Left lung (tissue), 10 donors: ENCODE data around the gene CCHCR1. TPM values are rescaled to one million over a fixed set of nuclear protein-coding genes. Genes with fewer than 3 reads are reported as not detected.
A peak's percentile ranks its signal among the peaks of the same experiment; 100 is the strongest.

Experiments used
- ATAC-seq: fragments of 200-7000 bp; cut with Tn5 transposase; one replicate; pipeline ENCODE4 v1.9.1; 2020; ENCODE audit warnings: moderate library complexity
- DNase-seq, 4 donors: peaks; one replicate each; pipeline ENCODE4 v3.0.0-alpha.2; 2013 to 2020
- H3K27ac ChIP-seq, 2 donors: fragments of 200-600 bp; sonication (generic) in 1 of 2; one replicate each; pipeline versions ENCODE4 v1.5.0 to v1.8.0; 2020 to 2021
- H3K27me3 ChIP-seq, 2 donors: fragments of 200-600 bp; sonication (generic) in 1 of 2; one replicate each; pipeline versions ENCODE4 v1.5.0 to v1.8.0; 2020 to 2021
- H3K36me3 ChIP-seq, 2 donors: fragments of 200-600 bp; sonication (generic) in 1 of 2; one replicate each; pipeline versions ENCODE4 v1.5.0 to v1.8.0; 2020 to 2021
- H3K4me1 ChIP-seq, 2 donors: fragments of 200-600 bp; one replicate each; pipeline ENCODE4 v1.8.0; 2021
- H3K4me3 ChIP-seq, 2 donors: fragments of 200-600 bp; sonication (generic) in 1 of 2; one replicate each; pipeline versions ENCODE4 v1.5.0 to v1.8.0; 2020 to 2021; ENCODE audit warnings: mild to moderate bottlenecking in 1 of 2
- H3K9me3 ChIP-seq, 2 donors: fragments of 200-600 bp; sonication (generic) in 1 of 2; one replicate each; pipeline versions ENCODE4 v1.5.0 to v1.8.0; 2020 to 2021
- intact Hi-C, 2 donors: fragments of 100-400 bp; cut with DNase I; formaldehyde crosslinking; loops; one replicate each; pipeline versions ENCODE4 v1.11.2 to v1.14.2; 2022
- polyA plus RNA-seq, 6 donors: library from polyadenylated mRNA; unstranded; fragments of 120-200 nt; gene quantifications; one replicate each; pipeline ENCODE4 v1.2.1, GENCODE V29; 2013; ENCODE audit not compliant: insufficient read length in 6 of 6
- total RNA-seq, 2 donors: library from RNA; stranded (reverse); fragmentation: NEBNext Ultra II Directional; extraction: Animal tissue kit (Norgen Biotek cat#: 25700); gene quantifications; one replicate each; pipeline ENCODE4 v1.2.1, GENCODE V29; 2021
- TF ChIP-seq, protein P1 (sequence below), 2 donors: fragments of 200-600 bp; sonication (generic) in 1 of 2; IDR thresholded peaks; one replicate each; pipeline versions ENCODE4 v1.5.0 to v1.8.0; 2021; ENCODE audit warnings: antibody characterized with exemption in 2 of 2
- donor health status: DM: no; HTN: yes; CAD: no.
- donor health status: DM: no; HTN: no; CAD: no.

The CCHCR1 gene
- total and polyA plus RNA-seq, 8 donors, result 18.9 to 38.8 (median 35.1) TPM

- DNase-seq, result no peak
- H3K27ac ChIP-seq, result no peak overlapping the region
- TF ChIP-seq, protein P1, sequence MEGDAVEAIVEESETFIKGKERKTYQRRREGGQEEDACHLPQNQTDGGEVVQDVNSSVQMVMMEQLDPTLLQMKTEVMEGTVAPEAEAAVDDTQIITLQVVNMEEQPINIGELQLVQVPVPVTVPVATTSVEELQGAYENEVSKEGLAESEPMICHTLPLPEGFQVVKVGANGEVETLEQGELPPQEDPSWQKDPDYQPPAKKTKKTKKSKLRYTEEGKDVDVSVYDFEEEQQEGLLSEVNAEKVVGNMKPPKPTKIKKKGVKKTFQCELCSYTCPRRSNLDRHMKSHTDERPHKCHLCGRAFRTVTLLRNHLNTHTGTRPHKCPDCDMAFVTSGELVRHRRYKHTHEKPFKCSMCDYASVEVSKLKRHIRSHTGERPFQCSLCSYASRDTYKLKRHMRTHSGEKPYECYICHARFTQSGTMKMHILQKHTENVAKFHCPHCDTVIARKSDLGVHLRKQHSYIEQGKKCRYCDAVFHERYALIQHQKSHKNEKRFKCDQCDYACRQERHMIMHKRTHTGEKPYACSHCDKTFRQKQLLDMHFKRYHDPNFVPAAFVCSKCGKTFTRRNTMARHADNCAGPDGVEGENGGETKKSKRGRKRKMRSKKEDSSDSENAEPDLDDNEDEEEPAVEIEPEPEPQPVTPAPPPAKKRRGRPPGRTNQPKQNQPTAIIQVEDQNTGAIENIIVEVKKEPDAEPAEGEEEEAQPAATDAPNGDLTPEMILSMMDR (IDR thresholded peaks at IDR 0.05), result no peak
Measured at GRCh38 chr6:31179896-31180295, 22.3 kb upstream of the CCHCR1 start.

DNA sequence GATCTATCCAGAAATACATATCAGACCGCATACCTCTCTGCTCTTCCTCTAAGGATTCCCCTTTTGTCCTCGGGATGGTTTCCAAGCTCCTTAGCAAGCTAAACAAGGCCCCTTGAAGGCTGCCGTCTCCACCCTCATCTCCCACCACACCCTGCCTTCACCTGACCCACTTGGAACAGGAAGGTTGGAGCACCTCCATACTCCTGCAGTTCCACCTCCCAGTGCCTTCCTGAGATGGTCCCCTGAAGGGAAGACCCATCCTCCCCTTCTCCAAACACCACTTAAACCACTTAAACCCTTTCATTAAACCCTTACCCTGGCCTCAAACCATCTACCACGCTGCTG lies 21.4 kb upstream of the CCHCR1 start:
- Histone ChIP-seq H3K36me3 (peaks cover 0 to 6% of the 10 kb centered on the region in 2 donors), H3K4me1 (peaks cover 0 to 14% of the 10 kb centered on the region in 2 donors), H3K27me3 (no peaks in the 10 kb centered on the region), H3K9me3 (no peaks in the 10 kb centered on the region), H3K27ac (no peak overlapping the region), H3K4me3 (no peak overlapping the region)
- no peak for ATAC-seq
- DNase-seq, result no peak
- TF ChIP-seq, protein P1 (IDR thresholded peaks at IDR 0.05), result no peak
- intact Hi-C loops, result no loop called here

More at GRCh38 chr6:31179896-31180295, 22.3 kb upstream of the CCHCR1 start:
- ATAC-seq, result no peak
- Histone ChIP-seq H3K27me3 (no peaks in the 10 kb centered on the region), H3K4me3 (peak overlapping the region; percentile 11 to 39), H3K36me3 (peaks cover 0 to 6% of the 10 kb centered on the region in 2 donors), H3K9me3 (no peaks in the 10 kb centered on the region), H3K4me1 (peaks cover 0 to 14% of the 10 kb centered on the region in 2 donors)
- intact Hi-C loops, result no loop called here

GRCh38 chr6:31178143-31179041 lies 20.8 kb upstream of the CCHCR1 start:
- Histone ChIP-seq H3K4me1 (peaks cover 0 to 14% of the 10 kb centered on the region in 2 donors), H3K9me3 (no peaks in the 10 kb centered on the region), H3K27ac (no peak overlapping the region), H3K27me3 (no peaks in the 10 kb centered on the region), H3K4me3 (no peak overlapping the region), H3K36me3 (peaks cover 0 to 6% of the 10 kb centered on the region in 2 donors)
- ATAC-seq, result no peak
- no peak for DNase-seq
- TF ChIP-seq, protein P1 (IDR thresholded peaks at IDR 0.05), result no peak
- intact Hi-C loops, result no loop called here

GRCh38 chr6:31175971-31176370 lies 18.4 kb upstream of the CCHCR1 start:
- Histone ChIP-seq H3K27ac (no peak overlapping the region), H3K4me3 (no peak overlapping the region), H3K4me1 (peaks cover 0 to 14% of the 10 kb centered on the region in 2 donors), H3K36me3 (peaks cover 0 to 6% of the 10 kb centered on the region in 2 donors), H3K27me3 (no peaks in the 10 kb centered on the region), H3K9me3 (no peaks in the 10 kb centered on the region)
- peak in 1 of 4 donors; percentile 38 for DNase-seq
- no peak for ATAC-seq
- TF ChIP-seq, protein P1 (IDR thresholded peaks at IDR 0.05), result no peak
- intact Hi-C loops, result no loop called here

GRCh38 chr6:31174378-31174777 lies 16.8 kb upstream of the CCHCR1 start:
- Histone ChIP-seq H3K36me3 (peaks cover 0 to 6% of the 10 kb centered on the region in 2 donors), H3K27me3 (no peaks in the 10 kb centered on the region), H3K4me3 (no peak overlapping the region), H3K4me1 (peaks cover 0 to 9% of the 10 kb centered on the region in 2 donors), H3K9me3 (no peaks in the 10 kb centered on the region), H3K27ac (no peak overlapping the region)
- DNase-seq, result no peak
- ATAC-seq, result no peak
- TF ChIP-seq, protein P1 (IDR thresholded peaks at IDR 0.05), result no peak
- intact Hi-C loops, result no loop called here
